Urinary bladder (tissue), 4 donors: Measurements from ENCODE around the gene RPL18A. TPM values are rescaled to one million over a fixed set of nuclear protein-coding genes. Genes with fewer than 3 reads are reported as not detected.
"Not testable (repeated sequence)": the region's sequence is repeated elsewhere in the genome, so short reads cannot be mapped to it uniquely, and the experiment has no call there.

Source experiments
- DNase-seq: peaks from one replicate; pipeline ENCODE4 v3.0.0-alpha.2; 2015; ENCODE audit errors: extremely low spot score
- H3K27ac ChIP-seq: one replicate; pipeline ENCODE4 v1.5.1; 2013; ENCODE audit warnings: low read depth, mild to moderate bottlenecking, moderate library complexity
- H3K36me3 ChIP-seq: one replicate; pipeline ENCODE4 v1.6.1; 2013; ENCODE audit warnings: mild to moderate bottlenecking, moderate library complexity; ENCODE audit not compliant: insufficient read depth
- H3K4me1 ChIP-seq: one replicate; pipeline ENCODE4 v1.6.1; 2013; ENCODE audit warnings: mild to moderate bottlenecking, moderate library complexity; ENCODE audit not compliant: insufficient read depth
- H3K4me3 ChIP-seq: one replicate; pipeline ENCODE4 v1.5.1; 2013; ENCODE audit warnings: low read depth, low read length
- WGBS: extraction: QIAGEN DNeasy Blood & Tissue Kit; methylation state at CpG from one replicate; pipeline ENCODE4 v1.1.7; 2013; 5-methylcytosine and 5-hydroxymethylcytosine counted together
- polyA plus RNA-seq: library from polyadenylated mRNA; stranded (reverse); fragments of 200-250 nt; gene quantifications from one replicate; pipeline ENCODE4 v1.2.3, GENCODE V29; 2013
- small RNA-seq: library from RNA; depleted of rRNA; stranded (forward); fragments of <200 nt; gene quantifications from one replicate; pipeline ENCODE3, GENCODE V24; 2014
- total RNA-seq: library from RNA; depleted of rRNA; stranded (reverse); fragments of >200 nt; gene quantifications from one replicate; pipeline ENCODE4 v1.2.3, GENCODE V29; 2014
- donor health status: healthy with polysubstance abuse.
- donor health status: healthy.

The RPL18A gene
- total and polyA plus RNA-seq, 2 donors: 531 to 2,929 TPM

GRCh38 chr19:17887221-17887620, 27.5 kb downstream of the RPL18A start:
- WGBS: 77% methylated on average over 4 of the region's 4 CpGs
- H3K4me3 ChIP-seq, H3K4me1 ChIP-seq, H3K27ac ChIP-seq, H3K36me3 ChIP-seq, DNase-seq: not testable (repeated sequence)

GRCh38 chr19:17888260-17888659, 28.6 kb downstream of the RPL18A start:
- H3K36me3 ChIP-seq: no peaks in the 10 kb centered on the region
- no peak overlapping the region for H3K27ac ChIP-seq
- H3K4me1 ChIP-seq: no peaks in the 10 kb centered on the region
- 89% methylated on average over 7 of the region's 7 CpGs for WGBS
- no peak for DNase-seq
- H3K4me3 ChIP-seq: no peak overlapping the region

- no peak for DNase-seq
- H3K36me3 ChIP-seq: no peaks in the 10 kb centered on the region
- H3K4me1 ChIP-seq: no peaks in the 10 kb centered on the region
- H3K27ac ChIP-seq: no peak overlapping the region
- 26% methylated on average over 18 of the region's 18 CpGs for WGBS
- no peak overlapping the region for H3K4me3 ChIP-seq
These were observed 30.0 kb downstream of the RPL18A start for GRCh38 chr19:17889609-17890214.

GRCh38 chr19:17893766-17894165, 34.1 kb downstream of the RPL18A start:
- H3K27ac ChIP-seq: no peak overlapping the region
- 73% methylated on average over 9 of the region's 9 CpGs for WGBS
- no peak overlapping the region for H3K4me3 ChIP-seq
- no peaks in the 10 kb centered on the region for H3K4me1 ChIP-seq
- DNase-seq: no peak
- H3K36me3 ChIP-seq: no peaks in the 10 kb centered on the region

GRCh38 chr19:17902701-17903100, 43.0 kb downstream of the RPL18A start:
- 66% methylated on average over 6 of the region's 6 CpGs for whole genome bisulfite sequencing
- no peak overlapping the region for H3K27ac ChIP-seq
- no peak overlapping the region for H3K4me3 ChIP-seq
- H3K36me3 ChIP-seq: no peaks in the 10 kb centered on the region
- DNase-seq: no peak
- no peaks in the 10 kb centered on the region for H3K4me1 ChIP-seq

GRCh38 chr19:17908244-17908643, 48.5 kb downstream of the RPL18A start:
- DNase-seq: no peak
- no peak overlapping the region for H3K27ac ChIP-seq
- no peaks in the 10 kb centered on the region for H3K36me3 ChIP-seq
- H3K4me3 ChIP-seq: no peak overlapping the region
- WGBS: 90% methylated on average over 3 of the region's 3 CpGs
- H3K4me1 ChIP-seq: no peaks in the 10 kb centered on the region

GRCh38 chr19:17909003-17909732, 49.5 kb downstream of the RPL18A start:
- H3K4me3 ChIP-seq: no peak overlapping the region
- H3K36me3 ChIP-seq: no peaks in the 10 kb centered on the region
- no peak overlapping the region for H3K27ac ChIP-seq
- no peaks in the 10 kb centered on the region for H3K4me1 ChIP-seq
- DNase-seq: no peak
- WGBS: 57% methylated on average over 7 of the region's 7 CpGs

- 78% methylated on average over 11 of the region's 11 CpGs for WGBS
- Histone ChIP-seq H3K36me3 (no peaks in the 10 kb centered on the region), H3K4me1 (no peaks in the 10 kb centered on the region), H3K27ac (no peak overlapping the region), H3K4me3 (no peak overlapping the region)
- no peak for DNase-seq
These were observed 51.2 kb downstream of the RPL18A start for GRCh38 chr19:17910791-17911360.

Small RNA genes lying within 50 kb of the gene (small RNA-seq; reads per million reads assigned to genes)
- gene SNORA68: not detected

Other genes starting within 250 kb of the RPL18A start
- 0.48 TPM for gene UNC13A, start 171.6 kb upstream of the RPL18A start, total RNA-seq
- 0.25 TPM for gene UNC13A, start 171.6 kb upstream of the RPL18A start, polyA plus RNA-seq
- 26.8 TPM for gene MAP1S, start 140.4 kb upstream of the RPL18A start, total RNA-seq
- 34.4 TPM for gene MAP1S, start 140.4 kb upstream of the RPL18A start, polyA plus RNA-seq
- gene FCHO1, start 108.4 kb upstream of the RPL18A start, total RNA-seq: 1.4 TPM
- gene FCHO1, start 108.4 kb upstream of the RPL18A start, polyA plus RNA-seq: 1.7 TPM
- gene B3GNT3, start 64.8 kb upstream of the RPL18A start, total RNA-seq: 5.7 TPM
- gene B3GNT3, start 64.8 kb upstream of the RPL18A start, polyA plus RNA-seq: 6.5 TPM
- gene INSL3, start 38.4 kb upstream of the RPL18A start, total RNA-seq: not detected
- gene INSL3, start 38.4 kb upstream of the RPL18A start, polyA plus RNA-seq: 0.19 TPM
- 4.8 TPM for gene JAK3, start 11.9 kb upstream of the RPL18A start, total RNA-seq
- 2.7 TPM for gene JAK3, start 11.9 kb upstream of the RPL18A start, polyA plus RNA-seq
- not detected for gene SLC5A5, start 12.0 kb downstream of the RPL18A start, total RNA-seq
- gene SLC5A5, start 12.0 kb downstream of the RPL18A start, polyA plus RNA-seq: not detected
- 9.7 TPM for gene CCDC124, start 73.1 kb downstream of the RPL18A start, total RNA-seq
- gene CCDC124, start 73.1 kb downstream of the RPL18A start, polyA plus RNA-seq: 149 TPM
- gene KCNN1, start 107.2 kb downstream of the RPL18A start, total RNA-seq: 0.79 TPM
- gene KCNN1, start 107.2 kb downstream of the RPL18A start, polyA plus RNA-seq: 0.24 TPM
- gene ARRDC2, start 148.3 kb downstream of the RPL18A start, total RNA-seq: 7.5 TPM
- 38.0 TPM for gene ARRDC2, start 148.3 kb downstream of the RPL18A start, polyA plus RNA-seq
- 0.63 TPM for gene IL12RB1, start 227.0 kb downstream of the RPL18A start, total RNA-seq
- 1.1 TPM for gene IL12RB1, start 227.0 kb downstream of the RPL18A start, polyA plus RNA-seq
- gene MAST3, start 237.9 kb downstream of the RPL18A start, total RNA-seq: 3.5 TPM
- gene MAST3, start 237.9 kb downstream of the RPL18A start, polyA plus RNA-seq: 7.0 TPM